ENCODE measurements around the gene AFF1. TPM values are rescaled to one million over a fixed set of nuclear protein-coding genes. Genes with fewer than 3 reads are reported as not detected.

The AFF1 gene
- total RNA-seq, 1 donor from 2014 or later: 90.6 TPM

- TF ChIP-seq, protein P1, sequence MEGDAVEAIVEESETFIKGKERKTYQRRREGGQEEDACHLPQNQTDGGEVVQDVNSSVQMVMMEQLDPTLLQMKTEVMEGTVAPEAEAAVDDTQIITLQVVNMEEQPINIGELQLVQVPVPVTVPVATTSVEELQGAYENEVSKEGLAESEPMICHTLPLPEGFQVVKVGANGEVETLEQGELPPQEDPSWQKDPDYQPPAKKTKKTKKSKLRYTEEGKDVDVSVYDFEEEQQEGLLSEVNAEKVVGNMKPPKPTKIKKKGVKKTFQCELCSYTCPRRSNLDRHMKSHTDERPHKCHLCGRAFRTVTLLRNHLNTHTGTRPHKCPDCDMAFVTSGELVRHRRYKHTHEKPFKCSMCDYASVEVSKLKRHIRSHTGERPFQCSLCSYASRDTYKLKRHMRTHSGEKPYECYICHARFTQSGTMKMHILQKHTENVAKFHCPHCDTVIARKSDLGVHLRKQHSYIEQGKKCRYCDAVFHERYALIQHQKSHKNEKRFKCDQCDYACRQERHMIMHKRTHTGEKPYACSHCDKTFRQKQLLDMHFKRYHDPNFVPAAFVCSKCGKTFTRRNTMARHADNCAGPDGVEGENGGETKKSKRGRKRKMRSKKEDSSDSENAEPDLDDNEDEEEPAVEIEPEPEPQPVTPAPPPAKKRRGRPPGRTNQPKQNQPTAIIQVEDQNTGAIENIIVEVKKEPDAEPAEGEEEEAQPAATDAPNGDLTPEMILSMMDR (IDR thresholded peaks at IDR 0.05): no peak
- DNase-seq (no peak), ATAC-seq (no peak)
- Histone ChIP-seq H3K9me3 (no peaks in the 10 kb centered on the region), H3K36me3 (no peaks in the 10 kb centered on the region), H3K4me3 (no peak overlapping the region), H3K4me1 (peaks cover 7% of the 10 kb centered on the region), H3K27me3 (ENCODE audit: low read depth) (no peaks in the 10 kb centered on the region), H3K27ac (no peak overlapping the region)
- intact Hi-C loops (cut with DNase I): no loop called here
Measured at GRCh38 chr4:86901864-86902263, 32.9 kb upstream of the AFF1 start.

DNA sequence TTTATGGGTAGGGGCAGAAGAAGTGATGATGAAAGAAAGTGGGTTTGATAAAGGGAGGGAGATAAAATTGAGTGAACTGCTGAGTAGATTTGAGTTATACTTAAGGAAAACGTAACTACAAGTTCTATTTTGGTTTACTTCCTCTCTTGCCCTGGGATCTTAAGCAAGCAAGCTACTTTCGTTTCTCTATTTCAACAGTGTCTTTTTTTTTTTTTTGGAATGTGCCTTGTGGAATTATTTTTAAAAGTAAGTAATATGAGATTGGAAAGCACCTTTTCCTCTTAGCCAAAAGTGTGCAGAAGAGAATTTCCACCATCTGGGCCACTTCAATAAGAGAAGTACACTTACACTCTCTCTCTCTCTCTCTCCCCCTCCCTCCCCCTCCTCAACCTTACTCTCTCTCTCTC lies 26.6 kb upstream of the AFF1 start:
- intact Hi-C loops (cut with DNase I): no loop called here
- no peaks in the 10 kb centered on the region for H3K36me3 ChIP-seq
- peaks cover 48% of the 10 kb centered on the region for H3K4me1 ChIP-seq
- H3K4me3 ChIP-seq: no peak overlapping the region
- no peaks in the 10 kb centered on the region for H3K9me3 ChIP-seq
- ATAC-seq (peak; percentile 29 to 50), DNase-seq (no peak)
- no peaks in the 10 kb centered on the region for H3K27me3 ChIP-seq (ENCODE audit: low read depth)
- peak overlapping the region; percentile 55 for H3K27ac ChIP-seq
- TF ChIP-seq, protein P1 (IDR thresholded peaks at IDR 0.05): no peak

DNA sequence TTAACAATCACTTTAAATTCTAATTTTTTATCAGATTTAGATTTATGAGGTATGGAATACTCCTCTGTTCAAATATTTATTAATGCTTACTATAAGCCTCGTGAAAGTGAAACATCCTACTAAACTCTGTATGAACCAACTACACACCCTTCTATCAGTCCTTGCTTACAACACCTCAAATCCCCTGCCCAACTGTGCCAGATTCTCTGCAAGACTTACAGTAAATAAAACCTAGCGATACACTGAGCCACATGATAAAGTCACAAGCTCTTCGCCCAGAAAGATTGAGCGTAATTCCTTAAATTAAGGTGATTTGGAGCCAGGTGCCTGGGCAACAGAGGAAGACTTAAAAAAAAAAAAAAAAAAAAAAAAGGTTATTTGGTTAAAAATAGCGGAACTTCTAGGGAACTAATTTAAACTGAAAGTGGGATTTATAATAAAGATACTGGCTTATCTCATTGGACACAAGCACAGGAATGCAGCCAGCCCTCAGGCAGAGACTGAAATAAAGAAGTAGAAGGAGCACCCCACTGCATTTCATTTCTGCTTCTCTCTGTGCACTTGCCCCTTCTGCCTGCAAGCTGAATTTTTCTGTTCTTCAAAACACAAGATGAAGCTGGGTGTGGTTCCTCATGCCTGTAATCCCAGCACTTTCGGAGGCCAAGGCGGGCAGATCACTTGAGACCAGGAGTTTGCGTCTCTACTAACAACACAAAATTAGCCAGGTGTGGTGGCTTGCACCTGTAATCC lies 25.1 kb upstream of the AFF1 start:
- no peak overlapping the region for H3K4me3 ChIP-seq
- intact Hi-C loops (cut with DNase I): no loop called here
- no peaks in the 10 kb centered on the region for H3K9me3 ChIP-seq
- no peaks in the 10 kb centered on the region for H3K27me3 ChIP-seq (ENCODE audit: low read depth)
- DNase-seq (no peak), ATAC-seq (no peak)
- H3K36me3 ChIP-seq: no peaks in the 10 kb centered on the region
- TF ChIP-seq, protein P1 (IDR thresholded peaks at IDR 0.05): no peak
- H3K4me1 ChIP-seq: peaks cover 42% of the 10 kb centered on the region
- no peak overlapping the region for H3K27ac ChIP-seq

- DNase-seq (no peak), ATAC-seq (no peak)
- Histone ChIP-seq H3K9me3 (no peaks in the 10 kb centered on the region), H3K36me3 (no peaks in the 10 kb centered on the region), H3K27me3 (ENCODE audit: low read depth) (no peaks in the 10 kb centered on the region), H3K27ac (no peak overlapping the region), H3K4me1 (peaks cover 41% of the 10 kb centered on the region), H3K4me3 (no peak overlapping the region)
- intact Hi-C loops (cut with DNase I): no loop called here
- TF ChIP-seq, protein P1 (IDR thresholded peaks at IDR 0.05): no peak
Measured at GRCh38 chr4:86910369-86910768, 24.4 kb upstream of the AFF1 start.

DNA sequence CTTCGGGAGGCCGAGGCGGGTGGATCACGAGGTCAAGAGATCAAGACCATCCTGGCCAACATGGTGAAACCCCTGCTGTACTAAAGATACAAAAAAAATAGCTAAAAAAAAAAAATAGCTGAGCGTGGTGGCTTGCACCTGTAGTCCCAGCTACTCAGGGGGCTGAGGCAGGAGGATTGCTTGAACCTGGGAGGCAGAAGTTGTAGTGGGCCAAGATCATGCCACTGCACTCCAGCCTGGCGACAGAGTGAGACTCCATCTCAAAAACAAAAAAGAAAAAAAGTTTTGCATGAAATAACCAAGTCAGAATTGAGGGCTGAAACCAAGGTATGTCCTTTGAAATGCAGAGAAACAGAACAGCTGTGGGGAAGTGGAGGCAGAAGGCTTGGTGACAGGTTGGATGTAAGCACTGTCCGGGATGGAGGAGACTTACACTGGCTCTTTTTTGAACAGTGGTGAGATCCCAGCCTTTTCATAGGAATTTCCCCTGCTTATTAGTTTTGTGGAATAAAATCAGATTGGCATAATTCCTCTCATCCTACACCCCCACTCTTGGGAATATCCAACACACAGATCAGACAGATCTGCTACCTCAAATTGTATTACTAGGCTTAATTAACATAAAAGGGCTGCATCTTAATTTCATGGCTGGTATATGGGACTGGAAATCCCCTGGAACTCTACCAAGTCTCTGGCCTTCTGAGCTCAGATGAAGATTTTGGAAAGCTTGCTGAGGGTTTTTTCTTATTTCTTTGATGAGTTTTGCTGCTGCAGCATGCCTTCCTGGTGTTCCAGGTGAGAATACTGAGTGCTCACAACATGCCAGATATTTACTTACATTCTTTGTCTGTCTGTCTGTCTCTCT lies 23.8 kb upstream of the AFF1 start:
- TF ChIP-seq, protein P1 (IDR thresholded peaks at IDR 0.05): no peak
- DNase-seq (no peak), ATAC-seq (no peak)
- no peaks in the 10 kb centered on the region for H3K9me3 ChIP-seq
- no peaks in the 10 kb centered on the region for H3K27me3 ChIP-seq (ENCODE audit: low read depth)
- intact Hi-C loops (cut with DNase I): no loop called here
- H3K4me3 ChIP-seq: no peak overlapping the region
- no peaks in the 10 kb centered on the region for H3K36me3 ChIP-seq
- no peak overlapping the region for H3K27ac ChIP-seq
- H3K4me1 ChIP-seq: peaks cover 41% of the 10 kb centered on the region

All from lower lobe of right lung (tissue), 2 donors.